ENCODE results near the gene ADAMTSL5. TPM values are rescaled to one million over a fixed set of nuclear protein-coding genes. Genes with fewer than 3 reads are reported as not detected.

Gene ADAMTSL5
- total RNA-seq, 2 donors from 2014 or later: 22.2 to 36.2 TPM

GRCh38 chr19:1514986-1515721 lies 2.3 kb upstream of the ADAMTSL5 start:
- no peak for DNase-seq (ENCODE audit: low spot score)
- H3K9me3 ChIP-seq: no peaks in the 10 kb centered on the region
- no peaks in the 10 kb centered on the region for H3K36me3 ChIP-seq
- no peak for TF ChIP-seq CTCF (IDR thresholded peaks at IDR 0.05)
- H3K27me3 ChIP-seq (replicated peaks; ENCODE audit: insufficient read depth): no peaks in the 10 kb centered on the region
- ATAC-seq (ENCODE audit: insufficient number of reproducible peaks, low FRiP score, low read depth): no peak
- H3K4me1 ChIP-seq (ENCODE audit: control insufficient read depth in 1 of 2, low read depth in 2 of 2): peaks cover 0 to 19% of the 10 kb centered on the region in 2 donors
- H3K27ac ChIP-seq: no peak overlapping the region
- no peak overlapping the region for H3K4me3 ChIP-seq

GRCh38 chr19:1514295-1514661 lies 1.5 kb upstream of the ADAMTSL5 start:
- ATAC-seq (ENCODE audit: insufficient number of reproducible peaks, low FRiP score, low read depth) (no peak), DNase-seq (ENCODE audit: low spot score) (no peak)
- Histone ChIP-seq H3K36me3 (no peaks in the 10 kb centered on the region), H3K27ac (no peak overlapping the region), H3K4me1 (ENCODE audit: control insufficient read depth in 1 of 2, low read depth in 2 of 2) (peaks cover 0 to 19% of the 10 kb centered on the region in 2 donors), H3K27me3 (replicated peaks; ENCODE audit: insufficient read depth) (no peaks in the 10 kb centered on the region), H3K4me3 (no peak overlapping the region), H3K9me3 (no peaks in the 10 kb centered on the region)
- TF ChIP-seq CTCF (IDR thresholded peaks at IDR 0.05): no peak

- Histone ChIP-seq H3K27ac (peak overlapping the region; percentile 75 to 80), H3K9me3 (no peaks in the 10 kb centered on the region), H3K4me3 (peak overlapping the region; percentile 78), H3K36me3 (no peaks in the 10 kb centered on the region), H3K4me1 (ENCODE audit: control insufficient read depth in 1 of 2, low read depth in 2 of 2) (peaks cover 0 to 19% of the 10 kb centered on the region in 2 donors), H3K27me3 (replicated peaks; ENCODE audit: insufficient read depth) (no peaks in the 10 kb centered on the region)
- DNase-seq (ENCODE audit: low spot score) (no peak), ATAC-seq (ENCODE audit: insufficient number of reproducible peaks, low FRiP score, low read depth) (no peak)
- peak; percentile 59 for TF ChIP-seq CTCF (IDR thresholded peaks at IDR 0.05)
These were observed 878 bp upstream of the ADAMTSL5 start for GRCh38 chr19:1513499-1514294.

- Histone ChIP-seq H3K27me3 (replicated peaks; ENCODE audit: insufficient read depth) (no peaks in the 10 kb centered on the region), H3K9me3 (no peaks in the 10 kb centered on the region), H3K27ac (peak overlapping the region in 1 of 2 donors; percentile 59), H3K4me3 (peak overlapping the region; percentile 78), H3K4me1 (ENCODE audit: control insufficient read depth in 1 of 2, low read depth in 2 of 2) (peaks cover 3 to 24% of the 10 kb centered on the region in 2 donors), H3K36me3 (no peaks in the 10 kb centered on the region)
- DNase-seq (ENCODE audit: low spot score) (no peak), ATAC-seq (ENCODE audit: insufficient number of reproducible peaks, low FRiP score, low read depth) (no peak)
- TF ChIP-seq CTCF (IDR thresholded peaks at IDR 0.05): no peak
These were observed 1.2 kb downstream of the ADAMTSL5 start for GRCh38 chr19:1511318-1512317.
